ENCODE data around the gene NDUFS8. TPM values are rescaled to one million over a fixed set of nuclear protein-coding genes. Genes with fewer than 3 reads are reported as not detected.

NDUFS8 gene
- total and polyA plus RNA-seq, 2 of the 13 experiments (the other 11 are each of a cell fraction or from before 2014, with no cell fraction given): 96.7 to 158 TPM

- TF ChIP-seq, protein P1, sequence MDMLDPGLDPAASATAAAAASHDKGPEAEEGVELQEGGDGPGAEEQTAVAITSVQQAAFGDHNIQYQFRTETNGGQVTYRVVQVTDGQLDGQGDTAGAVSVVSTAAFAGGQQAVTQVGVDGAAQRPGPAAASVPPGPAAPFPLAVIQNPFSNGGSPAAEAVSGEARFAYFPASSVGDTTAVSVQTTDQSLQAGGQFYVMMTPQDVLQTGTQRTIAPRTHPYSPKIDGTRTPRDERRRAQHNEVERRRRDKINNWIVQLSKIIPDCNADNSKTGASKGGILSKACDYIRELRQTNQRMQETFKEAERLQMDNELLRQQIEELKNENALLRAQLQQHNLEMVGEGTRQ (IDR thresholded peaks at IDR 0.05; ENCODE audit: low read depth, low read length): no peak
- TF ChIP-seq, protein P1 (CRISPR knock-in tag; IDR thresholded peaks at IDR 0.05; ENCODE audit: borderline replicate concordance): 0 out of 2 replicates have a peak, but pooled peaks have one; percentile 6
- TF ChIP-seq SMARCC2 (IDR thresholded peaks at IDR 0.05): no peak
- TF ChIP-seq GLI4 (CRISPR knock-in tag; IDR thresholded peaks at IDR 0.05; ENCODE audit: borderline replicate concordance): no peak
- TF ChIP-seq ETV6 (CRISPR knock-in tag; conservative IDR thresholded peaks at IDR 0.05): no peak
- TF ChIP-seq NCOR1 (IDR thresholded peaks at IDR 0.05; ENCODE audit: borderline replicate concordance, low read length): peak; percentile 88
- peak; percentile 88 for TF ChIP-seq POGZ (CRISPR knock-in tag; IDR thresholded peaks at IDR 0.05)
- TF ChIP-seq, protein P2, sequence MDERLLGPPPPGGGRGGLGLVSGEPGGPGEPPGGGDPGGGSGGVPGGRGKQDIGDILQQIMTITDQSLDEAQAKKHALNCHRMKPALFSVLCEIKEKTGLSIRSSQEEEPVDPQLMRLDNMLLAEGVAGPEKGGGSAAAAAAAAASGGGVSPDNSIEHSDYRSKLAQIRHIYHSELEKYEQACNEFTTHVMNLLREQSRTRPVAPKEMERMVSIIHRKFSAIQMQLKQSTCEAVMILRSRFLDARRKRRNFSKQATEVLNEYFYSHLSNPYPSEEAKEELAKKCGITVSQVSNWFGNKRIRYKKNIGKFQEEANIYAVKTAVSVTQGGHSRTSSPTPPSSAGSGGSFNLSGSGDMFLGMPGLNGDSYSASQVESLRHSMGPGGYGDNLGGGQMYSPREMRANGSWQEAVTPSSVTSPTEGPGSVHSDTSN (CRISPR knock-in tag; IDR thresholded peaks at IDR 0.05): peak; percentile 64
- peak; percentile 77 for TF ChIP-seq ZFP90 (CRISPR knock-in tag; IDR thresholded peaks at IDR 0.05; ENCODE audit: borderline replicate concordance)
- TF ChIP-seq ARNTL (CRISPR knock-in tag; IDR thresholded peaks at IDR 0.05): peak; percentile 91
- peak; percentile 91 for TF ChIP-seq MED8 (CRISPR knock-in tag; IDR thresholded peaks at IDR 0.05; ENCODE audit: insufficient replicate concordance)
- peak; percentile 43; the same call in 1 of the 2 replicates for TF ChIP-seq ZNF12 (CRISPR knock-in tag; IDR thresholded peaks at IDR 0.05)
- no peak for TF ChIP-seq MAFK (conservative IDR thresholded peaks at IDR 0.05 in 1 of 2, IDR thresholded peaks at IDR 0.05 in 1 of 2; ENCODE audit: low read length in 2 of 2)
- no peak for TF ChIP-seq ARNT (IDR thresholded peaks at IDR 0.05)
- TF ChIP-seq TRIM24 (CRISPR knock-in tag; IDR thresholded peaks at IDR 0.05): no peak
- 0 out of 2 replicates have a peak, but pooled peaks have one; percentile 84 for TF ChIP-seq PAWR (CRISPR knock-in tag; IDR thresholded peaks at IDR 0.05; ENCODE audit: borderline replicate concordance)
- TF ChIP-seq HOXA5 (CRISPR knock-in tag; IDR thresholded peaks at IDR 0.05): peak; percentile 72; the same call in 1 of the 2 replicates
- peak; percentile 40 for TF ChIP-seq ZNF543 (CRISPR knock-in tag; IDR thresholded peaks at IDR 0.05)
- peak; percentile 28; the same call in 1 of the 2 replicates for TF ChIP-seq GZF1 (CRISPR knock-in tag; IDR thresholded peaks at IDR 0.05)
- TF ChIP-seq ZFYVE20 (CRISPR knock-in tag; IDR thresholded peaks at IDR 0.05; ENCODE audit: borderline replicate concordance, low read depth): no peak; the same call in 1 of the 2 replicates
- no peak for TF ChIP-seq ZNF329 (CRISPR knock-in tag; IDR thresholded peaks at IDR 0.05; ENCODE audit: low read depth)
- no peak for TF ChIP-seq NBN (conservative IDR thresholded peaks at IDR 0.05)
- TF ChIP-seq, protein P3, sequence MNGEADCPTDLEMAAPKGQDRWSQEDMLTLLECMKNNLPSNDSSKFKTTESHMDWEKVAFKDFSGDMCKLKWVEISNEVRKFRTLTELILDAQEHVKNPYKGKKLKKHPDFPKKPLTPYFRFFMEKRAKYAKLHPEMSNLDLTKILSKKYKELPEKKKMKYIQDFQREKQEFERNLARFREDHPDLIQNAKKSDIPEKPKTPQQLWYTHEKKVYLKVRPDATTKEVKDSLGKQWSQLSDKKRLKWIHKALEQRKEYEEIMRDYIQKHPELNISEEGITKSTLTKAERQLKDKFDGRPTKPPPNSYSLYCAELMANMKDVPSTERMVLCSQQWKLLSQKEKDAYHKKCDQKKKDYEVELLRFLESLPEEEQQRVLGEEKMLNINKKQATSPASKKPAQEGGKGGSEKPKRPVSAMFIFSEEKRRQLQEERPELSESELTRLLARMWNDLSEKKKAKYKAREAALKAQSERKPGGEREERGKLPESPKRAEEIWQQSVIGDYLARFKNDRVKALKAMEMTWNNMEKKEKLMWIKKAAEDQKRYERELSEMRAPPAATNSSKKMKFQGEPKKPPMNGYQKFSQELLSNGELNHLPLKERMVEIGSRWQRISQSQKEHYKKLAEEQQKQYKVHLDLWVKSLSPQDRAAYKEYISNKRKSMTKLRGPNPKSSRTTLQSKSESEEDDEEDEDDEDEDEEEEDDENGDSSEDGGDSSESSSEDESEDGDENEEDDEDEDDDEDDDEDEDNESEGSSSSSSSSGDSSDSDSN (CRISPR knock-in tag; IDR thresholded peaks at IDR 0.05): peak; percentile 95
- peak; percentile 75 for TF ChIP-seq STAT5B (CRISPR knock-in tag; IDR thresholded peaks at IDR 0.05)
- TF ChIP-seq TBL1XR1 (IDR thresholded peaks at IDR 0.05; ENCODE audit: borderline replicate concordance, low read length, partially characterized antibody): peak; percentile 88
- TF ChIP-seq ZNF83 (CRISPR knock-in tag; IDR thresholded peaks at IDR 0.05; ENCODE audit: borderline replicate concordance): no peak
- no peak; the same call in 1 of the 2 replicates for TF ChIP-seq TMF1 (CRISPR knock-in tag; IDR thresholded peaks at IDR 0.05; ENCODE audit: low read depth)
Measured at GRCh38 chr11:68038226-68038717, 7.8 kb downstream of the NDUFS8 start (continued).
